Measurements from ENCODE around the gene NUF2. TPM values are rescaled to one million over a fixed set of nuclear protein-coding genes. Genes with fewer than 3 reads are reported as not detected.

NUF2 gene
- total RNA-seq, 1 donor from 2014 or later: 1.2 TPM

DNA sequence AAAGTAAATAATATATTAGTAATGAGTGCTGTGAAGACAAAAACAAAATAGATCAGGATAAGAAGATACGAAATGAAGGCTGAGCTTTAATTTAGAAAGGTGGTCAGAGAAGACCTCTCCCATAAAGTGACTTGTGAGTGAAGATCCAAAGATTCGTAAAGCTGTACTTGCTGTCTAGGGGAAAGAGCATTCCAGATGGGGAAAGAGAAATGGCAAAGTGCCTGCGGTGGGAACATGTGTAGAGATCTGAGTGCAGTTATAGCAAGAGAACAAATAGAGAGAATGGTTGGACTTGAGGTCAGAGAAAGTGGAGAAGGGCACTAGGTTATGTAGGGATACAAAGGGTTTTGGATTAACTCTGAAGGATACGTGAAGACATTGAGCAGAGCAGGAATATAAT lies 60.6 kb downstream of the NUF2 start:
- H3K36me3 Mint-ChIP-seq (ENCODE audit: low read depth): no peaks in the 10 kb centered on the region
- ChIA-PET CTCF (no interaction called here), POLR2A (no interaction called here)
- ATAC-seq (ENCODE audit: low read depth) (no peak), DNase-seq (no peak)
- intact Hi-C loops (cut with micrococcal nuclease): no loop called here
- H3K4me1 Mint-ChIP-seq: no peaks in the 10 kb centered on the region
- H3K27ac Mint-ChIP-seq: no peak overlapping the region
- H3K27me3 Mint-ChIP-seq: peaks cover 13% of the 10 kb centered on the region
- no peak overlapping the region for H3K4me3 Mint-ChIP-seq
- TF ChIP-seq, protein P1, sequence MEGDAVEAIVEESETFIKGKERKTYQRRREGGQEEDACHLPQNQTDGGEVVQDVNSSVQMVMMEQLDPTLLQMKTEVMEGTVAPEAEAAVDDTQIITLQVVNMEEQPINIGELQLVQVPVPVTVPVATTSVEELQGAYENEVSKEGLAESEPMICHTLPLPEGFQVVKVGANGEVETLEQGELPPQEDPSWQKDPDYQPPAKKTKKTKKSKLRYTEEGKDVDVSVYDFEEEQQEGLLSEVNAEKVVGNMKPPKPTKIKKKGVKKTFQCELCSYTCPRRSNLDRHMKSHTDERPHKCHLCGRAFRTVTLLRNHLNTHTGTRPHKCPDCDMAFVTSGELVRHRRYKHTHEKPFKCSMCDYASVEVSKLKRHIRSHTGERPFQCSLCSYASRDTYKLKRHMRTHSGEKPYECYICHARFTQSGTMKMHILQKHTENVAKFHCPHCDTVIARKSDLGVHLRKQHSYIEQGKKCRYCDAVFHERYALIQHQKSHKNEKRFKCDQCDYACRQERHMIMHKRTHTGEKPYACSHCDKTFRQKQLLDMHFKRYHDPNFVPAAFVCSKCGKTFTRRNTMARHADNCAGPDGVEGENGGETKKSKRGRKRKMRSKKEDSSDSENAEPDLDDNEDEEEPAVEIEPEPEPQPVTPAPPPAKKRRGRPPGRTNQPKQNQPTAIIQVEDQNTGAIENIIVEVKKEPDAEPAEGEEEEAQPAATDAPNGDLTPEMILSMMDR (IDR thresholded peaks at IDR 0.05): no peak
- no peaks in the 10 kb centered on the region for H3K9me3 Mint-ChIP-seq

DNA sequence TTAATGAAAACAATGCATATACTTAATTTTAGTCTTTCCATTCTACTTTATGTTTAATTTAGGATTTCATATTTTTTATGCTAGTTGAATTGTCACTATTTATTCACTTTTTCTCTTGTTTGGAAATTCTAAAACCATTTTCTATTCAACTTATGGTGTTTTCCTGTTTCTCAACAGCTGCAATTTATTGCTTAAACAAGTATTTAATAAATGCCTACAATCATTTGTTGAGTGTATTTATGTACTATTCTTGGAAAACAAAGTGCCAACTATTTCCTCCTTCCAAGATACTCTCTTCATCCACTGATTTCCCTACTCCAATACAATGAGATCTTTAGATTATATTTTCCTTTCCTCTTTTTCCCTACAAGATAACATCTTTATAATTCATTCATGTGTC lies 65.4 kb downstream of the NUF2 start:
- ChIA-PET CTCF (no interaction called here), POLR2A (no interaction called here)
- Mint-ChIP-seq H3K27ac (no peak overlapping the region), H3K4me1 (no peaks in the 10 kb centered on the region), H3K36me3 (ENCODE audit: low read depth) (no peaks in the 10 kb centered on the region), H3K9me3 (no peaks in the 10 kb centered on the region), H3K4me3 (no peak overlapping the region), H3K27me3 (peaks cover 24% of the 10 kb centered on the region)
- ATAC-seq (ENCODE audit: low read depth) (no peak), DNase-seq (no peak)
- intact Hi-C loops (cut with micrococcal nuclease): no loop called here
- TF ChIP-seq, protein P1 (IDR thresholded peaks at IDR 0.05): no peak

DNA sequence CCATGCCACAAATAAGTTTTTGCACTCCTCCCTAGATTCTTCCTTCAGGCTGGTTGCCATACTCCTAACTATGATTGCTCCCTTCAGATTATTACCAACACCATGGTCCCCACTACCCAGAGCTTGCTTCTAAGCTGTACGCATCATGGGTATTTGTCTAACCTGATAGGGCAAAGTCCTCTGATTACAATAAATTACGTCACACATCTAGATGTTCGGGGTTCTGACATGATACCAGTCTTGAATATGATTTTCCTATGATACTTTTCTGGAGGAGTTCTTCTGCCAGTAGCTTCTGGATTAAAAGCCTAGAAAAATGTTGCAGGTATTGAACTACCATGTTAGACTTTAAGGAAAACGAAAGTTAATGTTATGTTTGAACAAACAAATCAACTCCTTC lies 67.2 kb downstream of the NUF2 start:
- Mint-ChIP-seq H3K27me3 (peaks cover 22% of the 10 kb centered on the region), H3K4me3 (no peak overlapping the region)
- DNase-seq: no peak

DNA sequence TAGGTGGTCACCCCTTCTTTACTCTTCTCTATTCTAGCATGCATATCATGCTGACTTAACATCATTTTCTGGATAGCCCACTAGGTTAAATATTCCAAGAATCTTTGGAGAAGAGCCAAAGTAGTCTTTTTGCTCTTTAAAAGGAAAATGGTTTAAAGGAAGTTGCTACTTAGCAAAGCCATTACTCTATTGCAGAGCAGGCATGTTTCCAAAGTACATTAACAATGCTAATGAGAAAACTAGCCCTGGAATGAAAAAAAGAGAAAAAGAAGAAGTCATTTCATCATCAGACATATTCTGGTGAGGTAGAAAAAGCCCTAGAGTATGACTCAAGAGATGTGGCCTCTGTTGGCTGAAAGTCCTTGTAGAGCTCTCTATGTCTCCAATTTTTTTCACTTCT lies 74.0 kb downstream of the NUF2 start:
- H3K4me1 Mint-ChIP-seq: no peaks in the 10 kb centered on the region
- H3K27me3 Mint-ChIP-seq: peaks cover 2% of the 10 kb centered on the region
- TF ChIP-seq, protein P1 (IDR thresholded peaks at IDR 0.05): no peak
- ATAC-seq (ENCODE audit: low read depth): no peak
- H3K9me3 Mint-ChIP-seq: no peaks in the 10 kb centered on the region
- CTCF ChIA-PET: no interaction called here
- no peak overlapping the region for H3K4me3 Mint-ChIP-seq
- intact Hi-C loops (cut with micrococcal nuclease): no loop called here
- POLR2A ChIA-PET: no interaction called here
- DNase-seq: no peak
- H3K27ac Mint-ChIP-seq: no peak overlapping the region
- H3K36me3 Mint-ChIP-seq (ENCODE audit: low read depth): no peaks in the 10 kb centered on the region

More for the DNA sequence above, 67.2 kb downstream of the NUF2 start:
- Mint-ChIP-seq H3K4me1 (no peaks in the 10 kb centered on the region), H3K27ac (no peak overlapping the region), H3K9me3 (no peaks in the 10 kb centered on the region), H3K36me3 (ENCODE audit: low read depth) (no peaks in the 10 kb centered on the region)
- TF ChIP-seq, protein P1 (IDR thresholded peaks at IDR 0.05): no peak
- ChIA-PET POLR2A (no interaction called here), CTCF (no interaction called here)
- intact Hi-C loops (cut with micrococcal nuclease): no loop called here
- no peak for ATAC-seq (ENCODE audit: low read depth)

DNA sequence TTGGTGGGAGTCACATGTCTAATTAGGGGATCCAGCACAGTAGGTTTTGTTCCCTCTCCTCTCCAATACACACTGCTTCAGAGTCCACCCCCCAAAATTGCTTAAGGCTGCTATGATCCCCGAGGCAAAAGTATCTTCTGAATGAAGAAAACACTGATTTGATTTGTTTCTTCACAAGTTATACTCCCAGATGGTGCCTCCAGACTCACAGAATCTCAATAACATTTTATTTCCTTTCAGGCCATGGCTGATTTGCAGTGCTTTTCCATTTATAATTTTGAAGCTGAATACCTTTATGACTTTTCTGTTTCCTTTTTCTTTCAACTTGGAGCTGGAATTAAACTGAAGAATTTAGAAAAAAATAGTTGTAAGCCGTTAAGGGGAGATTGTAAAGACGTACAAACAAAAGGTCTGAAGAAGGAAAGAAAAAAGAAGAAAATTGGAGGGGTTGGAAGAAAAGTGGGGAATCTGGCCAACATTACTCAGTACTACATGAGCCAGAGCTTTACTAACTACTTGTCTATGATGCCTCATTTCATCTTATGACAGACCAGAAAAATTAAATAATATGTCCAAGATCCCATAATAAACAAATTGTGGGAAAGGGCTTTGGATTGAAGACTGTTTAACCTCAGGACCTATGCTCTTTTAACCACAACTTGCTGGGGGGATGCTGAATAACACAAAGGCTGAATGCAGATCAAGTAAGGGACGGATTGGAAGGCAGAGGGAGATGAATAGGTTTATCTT lies 75.9 kb downstream of the NUF2 start:
- DNase-seq: no peak
- no peak for ATAC-seq (ENCODE audit: low read depth)
- no peaks in the 10 kb centered on the region for H3K4me1 Mint-ChIP-seq
- CTCF ChIA-PET: no interaction called here
- no peaks in the 10 kb centered on the region for H3K36me3 Mint-ChIP-seq (ENCODE audit: low read depth)
- no peaks in the 10 kb centered on the region for H3K9me3 Mint-ChIP-seq
- H3K27ac Mint-ChIP-seq: no peak overlapping the region
- H3K4me3 Mint-ChIP-seq: no peak overlapping the region
- TF ChIP-seq, protein P1 (IDR thresholded peaks at IDR 0.05): no peak
- intact Hi-C loops (cut with micrococcal nuclease): no loop called here
- POLR2A ChIA-PET: no interaction called here
- H3K27me3 Mint-ChIP-seq: peaks cover 2% of the 10 kb centered on the region

All from activated B cell treated with CpG ODN at 0.5 μM for 24 hours (primary cell).